GM18873 (cell line): ENCODE measurements around the gene WWC2.

ENCODE experiments used
- ATAC-seq: cut with Tn5 transposase; IDR thresholded peaks from one replicate; pipeline ENCODE4 v1.9.1; 2021; ENCODE audit warnings: mild to moderate bottlenecking, moderate library complexity, moderate number of reproducible peaks; ENCODE audit not compliant: unreplicated experiment, low FRiP score

WWC2 gene

DNA sequence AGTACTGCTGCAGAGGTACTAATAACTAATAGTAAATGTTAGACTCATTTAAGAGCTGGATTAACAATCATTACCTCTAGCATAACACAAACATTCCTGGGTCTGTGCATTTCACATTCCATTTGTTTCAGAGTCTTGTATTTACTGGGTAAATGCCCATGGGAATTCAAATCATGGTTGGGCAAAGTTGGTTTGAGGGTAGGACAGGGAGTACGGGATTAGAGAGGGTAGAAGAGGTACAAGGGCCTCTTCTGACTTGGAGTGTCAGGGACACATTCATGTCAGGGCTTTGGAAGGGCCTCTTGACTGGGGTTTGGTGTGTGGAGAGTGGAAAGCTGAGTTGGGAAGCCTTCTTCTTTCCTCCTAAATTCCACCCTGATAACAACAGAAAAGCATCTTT lies 65.9 kb downstream of the WWC2 start:
- ATAC-seq: no peak

- no peak for ATAC-seq
Measured at GRCh38 chr4:183165376-183165775, 66.3 kb downstream of the WWC2 start.

- no peak for ATAC-seq
Measured at GRCh38 chr4:183170894-183171293, 71.8 kb downstream of the WWC2 start.

GRCh38 chr4:183171484-183172267 lies 72.6 kb downstream of the WWC2 start:
- ATAC-seq: no peak

DNA sequence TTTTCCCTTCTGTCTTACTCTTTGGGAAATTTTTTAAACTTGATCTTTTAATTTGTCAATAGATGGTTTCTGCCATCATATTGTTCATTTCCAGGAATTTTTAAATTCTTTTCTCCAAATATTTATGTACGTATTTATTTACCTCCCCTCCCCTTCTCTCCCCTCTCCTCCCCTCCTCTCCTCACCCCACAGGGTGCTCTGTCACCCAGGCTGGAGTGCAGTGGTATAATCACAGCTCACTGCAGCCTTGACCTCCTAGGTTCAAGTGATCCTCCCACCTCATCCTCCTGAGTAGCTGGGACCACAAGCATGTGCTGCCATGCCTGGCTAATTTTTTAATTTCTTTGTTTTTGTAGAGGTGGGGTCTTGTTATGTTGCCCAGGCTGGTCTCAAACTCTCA lies 73.8 kb downstream of the WWC2 start:
- no peak for ATAC-seq

DNA sequence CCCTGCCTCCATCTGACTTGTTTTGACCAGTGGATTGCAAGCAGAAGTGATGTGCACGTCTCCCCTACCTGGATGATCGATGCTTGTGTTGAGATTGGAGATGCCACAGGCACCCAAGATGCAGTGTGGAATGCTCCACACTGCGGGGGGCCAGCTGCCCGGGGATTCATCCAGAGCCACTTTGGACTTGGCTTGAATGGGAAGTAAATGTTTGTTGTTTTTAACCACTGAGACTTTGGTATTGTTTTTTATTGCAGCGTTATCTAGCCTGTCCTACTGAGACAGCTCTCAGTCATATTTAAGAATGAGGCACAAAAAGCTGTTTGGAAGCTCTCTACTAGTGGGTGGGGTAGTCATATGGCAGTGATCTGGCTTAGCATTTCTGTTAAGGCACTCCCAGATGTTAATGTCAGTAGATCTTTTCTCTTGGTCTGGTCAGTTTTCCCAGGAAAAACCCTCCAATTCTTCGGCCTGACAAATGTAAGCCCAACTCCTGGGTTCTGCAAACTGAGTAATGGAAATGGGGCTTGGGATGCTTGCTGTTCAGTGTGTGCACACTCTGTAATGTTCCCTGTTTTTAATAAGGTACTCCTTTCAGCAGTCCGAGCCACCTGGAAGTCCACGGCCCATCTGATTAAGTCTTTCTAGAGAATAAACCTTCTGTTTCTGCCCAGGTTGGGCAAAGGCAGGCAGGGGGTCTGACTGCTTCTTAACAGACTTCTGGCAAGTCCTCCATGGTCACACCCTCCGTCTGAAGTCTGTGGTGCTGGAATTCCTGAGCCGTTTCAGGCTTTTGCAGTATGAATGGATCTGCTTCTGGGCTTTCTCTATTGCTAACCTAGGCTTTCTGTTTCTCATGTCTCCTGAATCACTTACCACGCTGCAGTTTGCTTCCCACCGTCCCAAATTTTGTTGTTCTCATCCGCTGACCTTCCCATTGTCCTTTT lies 74.8 kb downstream of the WWC2 start:
- ATAC-seq: no peak

- ATAC-seq: no peak
Measured at GRCh38 chr4:183175631-183176232, 76.7 kb downstream of the WWC2 start.

DNA sequence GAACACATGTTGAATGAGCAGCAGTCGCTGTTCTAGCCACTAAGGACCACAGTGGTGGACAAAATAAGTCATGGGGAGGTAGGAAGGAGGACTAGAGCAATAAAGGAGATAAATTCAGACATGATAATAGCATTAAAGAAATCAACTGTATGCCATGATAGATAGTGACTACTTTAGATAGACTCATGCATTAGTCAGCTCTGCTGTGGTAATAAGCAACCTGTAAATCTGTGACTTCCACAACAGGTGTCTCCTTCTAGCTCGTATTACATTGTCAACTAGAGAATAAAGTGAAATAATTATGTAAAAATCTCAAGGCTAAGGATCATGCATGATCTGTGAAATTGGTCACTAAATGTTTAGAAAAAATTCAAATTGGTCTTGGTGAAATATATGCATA lies 77.9 kb downstream of the WWC2 start:
- no peak for ATAC-seq

DNA sequence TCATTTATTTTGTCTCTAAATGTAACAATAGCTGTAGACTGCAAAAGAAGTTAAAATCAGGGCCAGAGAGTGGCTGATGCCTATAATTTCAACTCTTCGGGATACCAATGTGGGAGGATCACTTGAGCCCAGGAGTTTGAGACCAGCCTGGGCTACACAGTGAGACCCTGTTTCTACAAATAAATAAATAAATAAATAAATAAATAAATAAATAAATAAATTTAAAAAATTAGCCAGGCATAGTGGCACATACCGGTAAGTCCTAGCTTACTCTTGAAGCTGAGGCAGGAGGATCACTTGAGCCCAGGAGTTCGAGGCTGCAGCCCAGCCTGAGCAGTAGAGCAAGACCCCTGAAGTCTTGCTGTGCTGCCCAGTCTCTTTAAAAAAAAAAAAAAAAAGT lies 79.1 kb downstream of the WWC2 start:
- ATAC-seq: no peak

- no peak for ATAC-seq
Measured at GRCh38 chr4:183180096-183180495, 81.0 kb downstream of the WWC2 start.

- ATAC-seq: no peak
Measured at GRCh38 chr4:183180621-183181020, 81.6 kb downstream of the WWC2 start.

GRCh38 chr4:183181081-183181480 lies 82.0 kb downstream of the WWC2 start:
- ATAC-seq: no peak

DNA sequence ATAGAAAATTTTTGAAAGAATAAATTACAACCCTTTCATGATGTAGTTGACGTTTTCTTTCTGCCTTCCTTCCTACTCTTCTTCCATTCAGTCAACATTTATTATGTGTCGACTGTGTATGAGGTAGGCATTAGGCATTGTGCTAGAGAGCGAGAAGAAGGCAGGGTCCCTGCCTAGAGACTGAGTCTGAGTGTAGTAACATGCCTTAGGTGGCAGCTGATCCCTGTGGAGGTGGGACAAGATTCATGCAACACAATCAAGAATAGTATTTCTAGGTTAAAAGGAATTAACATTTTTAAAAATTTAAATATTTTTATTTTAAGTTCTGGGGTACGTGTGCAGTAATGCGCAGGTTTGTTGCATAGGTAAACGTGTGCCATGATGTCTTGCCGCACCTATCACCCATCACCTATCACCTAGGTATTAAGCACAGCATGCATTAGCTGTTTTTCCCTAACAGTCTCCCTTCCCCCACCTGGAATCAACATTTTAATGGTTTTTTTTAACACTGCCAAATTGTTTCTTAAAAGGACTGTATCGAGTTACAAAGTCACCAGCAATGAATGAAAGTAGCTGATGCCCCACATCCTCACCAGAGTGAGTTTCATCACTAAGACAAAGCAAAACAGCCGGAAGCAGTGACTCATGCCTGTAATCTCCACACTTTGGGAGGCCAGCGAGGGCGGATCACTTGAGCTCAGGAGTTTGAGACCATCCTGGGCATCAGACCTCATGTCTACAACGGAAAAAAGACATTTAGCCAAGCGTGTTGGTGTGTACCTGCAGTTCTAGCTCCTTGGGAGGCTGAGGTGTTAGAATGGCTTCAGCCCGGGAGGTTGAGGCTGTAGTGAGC lies 84.0 kb downstream of the WWC2 start:
- no peak for ATAC-seq

- ATAC-seq: no peak
Measured at GRCh38 chr4:183183906-183184535, 85.0 kb downstream of the WWC2 start.

- no peak for ATAC-seq
Measured at GRCh38 chr4:183185018-183185417, 86.0 kb downstream of the WWC2 start.

GRCh38 chr4:183185559-183185958 lies 86.5 kb downstream of the WWC2 start:
- no peak for ATAC-seq

DNA sequence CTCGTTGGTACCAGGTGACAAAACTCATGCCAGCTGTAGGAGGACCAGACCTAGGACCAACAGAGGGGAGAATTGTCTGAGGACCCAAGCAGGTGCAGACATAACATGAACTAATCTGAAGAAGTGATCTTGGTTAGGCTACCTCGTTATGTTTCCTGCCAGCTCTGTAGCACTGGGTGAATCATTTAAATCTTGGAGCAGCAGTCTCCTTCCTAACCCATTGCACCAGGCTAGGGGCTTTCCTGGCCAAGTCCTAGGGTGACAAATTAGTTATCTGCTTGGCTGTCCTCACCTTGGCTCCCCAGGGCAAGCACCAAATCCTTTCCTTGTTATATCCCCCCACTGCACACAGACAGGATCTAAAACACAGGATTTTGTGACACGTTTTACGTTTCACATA lies 87.8 kb downstream of the WWC2 start:
- ATAC-seq: no peak

DNA sequence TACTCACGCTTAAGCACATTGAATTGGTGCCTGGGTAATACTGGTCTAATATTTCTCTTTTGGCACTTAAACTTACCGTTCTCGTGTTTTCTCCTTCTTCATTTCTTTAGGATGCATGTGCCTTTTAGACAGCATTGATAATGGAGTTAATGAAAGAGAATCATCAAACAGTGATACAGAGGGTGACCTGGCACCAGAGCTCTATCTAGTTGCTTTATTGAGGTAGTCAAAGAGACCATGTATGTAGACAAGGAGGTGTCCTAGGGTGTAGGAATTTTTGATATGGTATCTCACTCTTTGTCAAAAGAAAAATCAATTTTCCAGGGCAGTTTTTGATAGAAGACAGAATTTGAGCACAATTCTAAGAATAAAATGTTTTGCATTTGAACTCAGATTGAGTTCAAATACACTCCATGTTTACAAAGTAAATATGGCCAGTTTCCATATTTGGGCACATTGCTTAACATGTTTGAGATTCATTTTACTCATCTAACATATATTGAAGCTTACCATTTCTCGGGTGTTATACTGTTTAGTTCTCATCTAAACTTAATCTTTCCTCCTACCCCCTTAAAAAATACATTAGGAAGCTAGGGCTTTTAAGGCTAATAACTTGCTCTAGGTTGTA lies 92.0 kb downstream of the WWC2 start:
- no peak for ATAC-seq

GRCh38 chr4:183191630-183192029 lies 92.6 kb downstream of the WWC2 start:
- ATAC-seq: no peak
